GM12891 (cell line): ENCODE data around the gene FAM120AOS.

ENCODE experiments used
- POLR2A ChIP-seq: IDR thresholded peaks from 2 replicates; pipeline ENCODE4 v1.6.1; 2011; ENCODE audit warnings: low read depth, low read length, control low read depth
- POU2F2 ChIP-seq: IDR thresholded peaks from 2 replicates; pipeline ENCODE4 v1.6.1; 2011; ENCODE audit warnings: low read depth, mild to moderate bottlenecking, control low read depth, low read length, moderate library complexity
- TAF1 ChIP-seq: IDR thresholded peaks from 2 replicates; pipeline ENCODE4 v1.6.1; 2011; ENCODE audit warnings: low read depth, low read length, control low read depth

DNA sequence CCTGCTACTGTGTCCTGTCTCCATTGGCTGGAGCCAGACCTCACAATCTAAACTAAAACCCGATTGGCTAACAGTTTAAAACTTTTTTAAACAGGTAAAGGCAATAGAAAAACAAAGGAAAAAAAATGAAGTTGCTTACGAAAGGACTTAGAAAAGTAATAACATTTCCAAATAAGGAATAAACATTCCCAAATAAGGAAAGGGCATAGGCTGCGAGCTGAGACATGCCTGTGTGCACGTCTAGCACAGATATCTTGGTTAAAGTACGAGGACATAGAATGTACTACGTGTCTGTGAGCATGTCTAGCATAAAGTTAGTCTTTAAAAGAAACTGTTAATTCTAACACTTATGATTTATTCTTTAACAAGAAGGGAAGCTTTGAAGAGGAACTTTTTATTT, 17.2 kb downstream of the FAM120AOS start:
- TF ChIP-seq POU2F2 (no peak), POLR2A (no peak), TAF1 (no peak)
